GM12864 (cell line): Measurements from ENCODE around the gene EMP2.

Source experiments
- DNase-seq: peaks from one replicate; pipeline ENCODE4 v3.0.0-alpha.2; 2011; ENCODE audit warnings: low read depth
- H3K4me3 ChIP-seq: 2 replicates; pipeline ENCODE4 v1.5.1; 2011; ENCODE audit warnings: mild to moderate bottlenecking, low read depth, low read length, control low read depth
- CTCF ChIP-seq: IDR thresholded peaks from 2 replicates; pipeline ENCODE4 v1.5.1; 2011; ENCODE audit warnings: low read depth, mild to moderate bottlenecking, moderate library complexity, low read length, control low read depth, inconsistent platforms; ENCODE audit errors: missing control alignments

EMP2 gene

GRCh38 chr16:10558746-10559641 is 21.4 kb downstream of the EMP2 start:
- no peak overlapping the region for H3K4me3 ChIP-seq
- no peak for DNase-seq

GRCh38 chr16:10558305-10558704 is 22.1 kb downstream of the EMP2 start:
- no peak overlapping the region for H3K4me3 ChIP-seq
- DNase-seq, result no peak
- no peak for TF ChIP-seq CTCF

More at GRCh38 chr16:10558746-10559641, 21.4 kb downstream of the EMP2 start:
- no peak for TF ChIP-seq CTCF

GRCh38 chr16:10557750-10558149 is 22.6 kb downstream of the EMP2 start:
- TF ChIP-seq CTCF, result no peak
- no peak for DNase-seq
- no peak overlapping the region for H3K4me3 ChIP-seq

- DNase-seq, result no peak
- no peak for TF ChIP-seq CTCF
- no peak overlapping the region for H3K4me3 ChIP-seq
Measured at GRCh38 chr16:10556236-10556635, 24.2 kb downstream of the EMP2 start.

- H3K4me3 ChIP-seq, result no peak overlapping the region
- TF ChIP-seq CTCF, result no peak
- DNase-seq, result no peak
Measured at GRCh38 chr16:10554569-10554968, 25.8 kb downstream of the EMP2 start.

- peak; percentile 71 for DNase-seq
- TF ChIP-seq CTCF, result no peak
- peak overlapping the region; percentile 41 for H3K4me3 ChIP-seq
Measured at GRCh38 chr16:10552998-10553491, 27.4 kb downstream of the EMP2 start.
